HAP-1 (cell line): ENCODE results near the gene RAI1.

Experiments
- DNase-seq, 2 experiments: peaks; one replicate each; pipeline ENCODE4 v3.0.0-alpha.2; 2016 to 2020; ENCODE audit warnings: low spot score in 2 of 2
- H3K27me3 ChIP-seq: fragments of 250-450 bp; sonication (Bioruptor Pico); 2 replicates; pipeline ENCODE4 v1.5.1; 2020; ENCODE audit warnings: low read depth, mild to moderate bottlenecking, moderate library complexity
- H3K36me3 ChIP-seq: fragments of 250-450 bp; sonication (Bioruptor Pico); replicated peaks from 2 replicates; pipeline ENCODE4 v1.5.1; 2020; ENCODE audit warnings: mild to moderate bottlenecking
- H3K4me1 ChIP-seq: fragments of 250-450 bp; sonication (Bioruptor Pico); 2 replicates; pipeline ENCODE4 v1.5.1; 2020; ENCODE audit warnings: mild to moderate bottlenecking
- H3K4me3 ChIP-seq: fragments of 250-450 bp; sonication (Bioruptor Pico); 2 replicates; pipeline ENCODE4 v1.5.1; 2020; ENCODE audit warnings: mild to moderate bottlenecking, moderate library complexity
- H3K9me3 ChIP-seq: fragments of 250-450 bp; sonication (Bioruptor Pico); 2 replicates; pipeline ENCODE4 v1.5.1; 2020; ENCODE audit warnings: mild to moderate bottlenecking, moderate library complexity
- in situ Hi-C: fragments of 300-500 bp; cut with MboI; formaldehyde crosslinking; loops from 3 replicates; pipeline ENCODE4 v1.14.3; 2020; ENCODE audit warnings: low sequenced_read_pairs, inconsistent platforms, mixed read lengths

The RAI1 gene

DNA sequence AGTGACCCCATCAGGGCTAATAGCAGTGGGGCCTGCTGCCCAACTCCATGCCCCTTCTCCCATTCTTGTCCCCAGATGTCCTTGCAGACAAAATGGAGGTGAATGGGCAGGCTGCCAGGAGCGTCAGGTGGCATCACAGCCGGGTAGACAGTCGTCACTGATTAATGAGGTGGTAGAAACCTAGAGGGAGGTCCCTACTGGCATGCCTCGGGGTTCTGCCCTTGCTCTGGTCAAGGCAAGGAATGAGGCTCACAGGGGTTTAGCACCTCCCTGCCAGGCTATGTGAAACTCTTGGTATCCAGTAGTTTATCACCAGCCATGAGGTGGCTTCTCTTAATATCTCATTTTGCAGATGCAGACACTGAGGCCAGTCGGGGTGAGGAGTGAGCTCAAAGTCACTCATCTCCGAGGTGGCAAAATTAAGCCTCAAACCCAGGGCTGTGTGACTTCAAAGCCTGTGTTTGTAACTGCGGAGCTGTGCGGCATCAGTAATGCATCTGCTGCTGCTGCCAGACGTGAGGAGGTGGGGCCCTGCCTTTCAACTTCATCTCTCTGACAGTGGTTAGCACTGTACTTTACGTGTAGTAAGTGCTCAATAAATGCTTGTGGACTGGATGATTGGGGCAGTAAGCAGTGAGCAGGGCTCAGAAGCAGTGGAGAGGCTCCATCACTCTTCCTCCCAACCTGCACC is 21.3 kb downstream of the RAI1 start:
- H3K9me3 ChIP-seq = no peaks in the 10 kb centered on the region
- H3K27me3 ChIP-seq = no peaks in the 10 kb centered on the region
- peaks cover 4% of the 10 kb centered on the region for H3K4me1 ChIP-seq
- no peak for DNase-seq
- in situ Hi-C loops = no loop called here
- peaks cover 11% of the 10 kb centered on the region for H3K36me3 ChIP-seq
- H3K4me3 ChIP-seq = no peak overlapping the region

DNA sequence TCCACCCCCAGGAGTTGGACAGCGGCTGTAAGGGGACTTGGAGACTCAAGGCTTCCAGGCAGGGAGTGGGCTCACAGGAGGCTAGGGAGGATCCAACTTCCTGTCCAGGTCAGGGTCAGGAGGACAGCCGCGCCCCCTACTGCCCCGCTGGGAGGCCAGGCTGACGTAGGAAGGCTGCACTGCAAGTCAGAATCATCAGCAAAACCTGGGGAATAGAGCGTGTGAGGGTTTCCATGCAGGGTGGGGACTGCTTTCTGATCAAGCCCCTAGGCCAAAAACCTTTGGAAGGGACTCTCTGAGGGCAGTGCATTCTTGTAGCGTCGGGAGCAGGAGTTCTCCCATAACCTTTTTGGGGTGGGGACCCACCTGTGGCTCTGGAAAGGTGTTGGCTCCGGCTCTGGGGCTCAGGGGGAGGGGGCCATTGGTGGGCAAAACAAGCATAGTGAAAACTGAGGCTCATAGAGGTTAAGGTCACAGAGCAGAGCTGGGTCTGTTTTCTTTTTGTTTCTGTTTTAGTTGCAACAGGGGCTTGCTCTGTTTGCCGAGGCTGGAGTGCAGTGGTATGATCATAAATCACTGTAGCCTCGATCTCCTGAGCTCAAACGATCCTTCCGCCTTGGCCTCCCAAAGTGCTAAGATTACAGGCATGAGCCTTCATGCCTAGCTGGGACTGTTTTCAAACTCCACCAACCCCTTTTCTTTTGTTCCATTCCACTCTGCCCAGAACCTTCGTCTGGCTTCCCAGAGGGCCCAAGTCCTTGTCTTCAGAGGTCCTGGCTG is 22.1 kb downstream of the RAI1 start:
- Histone ChIP-seq H3K4me3 (no peak overlapping the region), H3K4me1 (peaks cover 3% of the 10 kb centered on the region), H3K9me3 (no peaks in the 10 kb centered on the region), H3K36me3 (peaks cover 11% of the 10 kb centered on the region), H3K27me3 (no peaks in the 10 kb centered on the region)
- in situ Hi-C loops = no loop called here
- no peak for DNase-seq

DNA sequence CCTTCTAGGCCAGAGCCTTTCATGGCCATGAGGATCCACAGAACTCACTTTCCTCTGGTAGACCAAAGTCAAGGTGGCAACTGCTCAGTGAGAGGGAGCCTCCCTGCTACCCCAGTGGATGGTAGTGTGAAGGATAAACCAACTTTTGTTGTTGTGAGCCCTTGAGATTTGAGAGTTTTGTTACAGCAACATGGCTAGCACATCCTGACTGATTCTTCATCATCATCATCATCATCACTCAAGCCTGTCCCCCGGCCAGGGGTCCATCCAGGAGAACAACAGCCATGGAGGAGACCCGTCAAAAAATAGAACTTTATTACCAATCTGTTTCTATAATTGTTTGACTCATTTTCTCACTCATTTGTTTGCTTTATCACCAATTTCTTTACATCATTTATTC is 23.7 kb downstream of the RAI1 start:
- Histone ChIP-seq H3K4me3 (no peak overlapping the region), H3K9me3 (no peaks in the 10 kb centered on the region), H3K27me3 (no peaks in the 10 kb centered on the region), H3K4me1 (no peaks in the 10 kb centered on the region), H3K36me3 (peaks cover 11% of the 10 kb centered on the region)
- in situ Hi-C loops = no loop called here
- no peak for DNase-seq

DNA sequence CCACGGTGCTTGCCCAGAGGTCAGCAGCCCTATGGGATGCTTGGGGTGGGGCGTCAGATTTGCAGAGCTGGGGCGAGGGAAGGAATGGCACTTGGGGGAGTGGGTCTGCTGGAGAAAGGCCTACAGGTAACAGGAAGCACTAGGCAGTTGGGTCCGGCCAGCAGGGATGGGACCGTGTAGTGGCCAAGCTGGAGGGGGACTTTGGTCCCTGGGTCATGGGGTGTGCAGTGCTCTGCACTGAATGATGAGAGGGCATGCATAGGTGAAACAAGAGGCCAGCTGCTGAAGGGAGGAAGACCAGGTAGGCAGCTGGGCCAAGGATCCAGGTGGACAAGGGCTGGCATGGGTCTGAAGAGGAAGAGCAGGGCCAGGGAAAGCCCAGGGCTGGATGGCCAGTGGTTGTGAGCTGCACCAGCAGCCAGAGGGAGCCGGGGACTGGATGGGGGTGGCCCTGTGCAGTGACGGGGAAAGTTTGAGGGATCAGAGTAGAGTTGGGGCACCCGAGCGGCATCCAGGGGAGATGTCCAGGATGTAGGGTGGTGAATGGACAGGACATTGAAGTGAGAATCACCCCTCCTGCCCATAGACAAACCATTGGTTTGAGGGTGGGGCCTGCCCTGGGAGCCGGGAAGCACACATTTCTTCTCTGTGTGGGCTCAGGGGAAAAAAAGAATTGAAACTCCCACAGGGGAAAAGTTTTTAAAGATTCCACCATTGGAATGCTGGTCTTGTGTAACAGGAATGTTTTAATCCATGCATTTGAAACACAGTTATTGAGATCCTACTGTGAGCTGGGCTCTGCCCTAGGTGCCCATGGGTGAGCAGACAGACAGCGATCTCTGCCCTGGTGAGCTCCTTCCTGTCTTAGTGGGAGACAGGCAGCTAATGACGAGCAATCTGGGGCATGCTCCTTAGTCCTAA is 25.1 kb downstream of the RAI1 start:
- H3K27me3 ChIP-seq = no peaks in the 10 kb centered on the region
- 0 out of 2 replicates have a peak, but pooled peaks cover 2% of the 10 kb centered on the region for H3K4me1 ChIP-seq
- no peak for DNase-seq
- H3K4me3 ChIP-seq = no peak overlapping the region
- in situ Hi-C loops = no loop called here
- no peaks in the 10 kb centered on the region for H3K9me3 ChIP-seq
- H3K36me3 ChIP-seq = peaks cover 11% of the 10 kb centered on the region

DNA sequence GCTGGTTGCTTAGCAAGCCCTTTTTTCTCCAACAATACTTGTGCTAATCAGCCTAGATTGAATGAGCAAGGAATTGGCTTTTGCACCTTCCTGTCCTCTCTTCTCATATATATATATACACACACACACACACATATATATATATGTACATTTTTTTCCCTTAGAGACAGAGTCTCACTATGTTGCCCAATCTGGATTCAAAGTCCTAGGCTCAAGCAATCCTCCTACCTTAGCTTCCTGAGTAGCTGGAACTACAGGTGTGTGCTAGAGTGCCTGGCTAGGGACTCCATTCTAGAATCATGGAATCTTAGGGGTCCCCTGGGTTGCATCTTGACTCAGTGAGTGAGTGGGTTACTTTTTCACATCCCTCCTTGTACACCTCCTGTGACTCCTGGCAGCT is 27.0 kb downstream of the RAI1 start:
- in situ Hi-C loops = no loop called here
- Histone ChIP-seq H3K4me1 (0 out of 2 replicates have a peak, but pooled peaks cover 2% of the 10 kb centered on the region), H3K36me3 (peaks cover 5% of the 10 kb centered on the region), H3K4me3 (no peak overlapping the region), H3K9me3 (no peaks in the 10 kb centered on the region), H3K27me3 (no peaks in the 10 kb centered on the region)
- no peak for DNase-seq

DNA sequence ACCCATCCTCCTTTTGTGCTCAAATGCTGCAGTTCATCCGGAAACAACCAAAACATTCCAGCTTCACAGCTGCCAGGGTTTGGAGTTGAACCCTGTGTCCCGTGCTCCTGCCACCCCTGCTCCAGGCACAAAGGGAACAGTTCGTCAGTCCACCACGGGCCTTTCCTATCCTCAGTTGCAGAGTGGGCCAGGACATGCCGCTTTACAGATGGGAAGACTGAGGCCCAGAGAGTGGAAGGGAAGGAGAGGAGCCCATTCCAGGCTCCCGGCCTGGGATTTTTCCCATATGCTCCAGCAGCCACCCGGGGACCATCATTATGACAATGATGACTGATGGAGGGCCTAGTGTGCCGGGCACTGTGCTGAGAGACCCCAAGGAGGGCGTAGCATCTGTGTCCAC is 27.6 kb downstream of the RAI1 start:
- no peaks in the 10 kb centered on the region for H3K27me3 ChIP-seq
- no peak overlapping the region for H3K4me3 ChIP-seq
- DNase-seq = no peak
- peaks cover 5% of the 10 kb centered on the region; the same call in 1 of the 2 replicates for H3K36me3 ChIP-seq
- H3K4me1 ChIP-seq = 0 out of 2 replicates have a peak, but pooled peaks cover 2% of the 10 kb centered on the region
- H3K9me3 ChIP-seq = no peaks in the 10 kb centered on the region
- in situ Hi-C loops = no loop called here

DNA sequence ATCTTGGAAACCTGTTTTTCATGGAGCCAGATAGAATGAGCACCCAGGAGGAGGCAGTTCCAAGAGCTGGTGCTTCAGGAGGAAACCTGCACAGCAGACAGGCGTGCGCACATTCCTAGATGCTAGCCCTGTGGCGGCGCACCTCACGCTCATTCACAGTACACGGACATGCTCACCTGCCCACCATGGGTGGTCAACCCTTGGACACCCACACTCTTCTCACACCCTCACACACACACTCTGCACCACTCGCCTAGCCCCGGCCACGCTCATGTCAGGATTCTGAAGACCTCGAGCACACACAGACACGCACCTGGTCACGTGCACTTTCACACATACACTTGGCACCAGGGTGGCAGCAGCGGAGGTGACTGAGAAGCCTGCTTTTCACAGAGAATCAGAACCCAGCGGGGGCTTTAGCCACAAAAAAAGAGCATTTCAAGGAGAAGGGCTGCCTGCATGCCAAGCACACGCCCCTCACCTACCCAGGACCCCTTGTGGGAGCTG is 28.6 kb downstream of the RAI1 start:
- H3K4me1 ChIP-seq = 0 out of 2 replicates have a peak, but pooled peaks cover 2% of the 10 kb centered on the region
- in situ Hi-C loops = no loop called here
- no peaks in the 10 kb centered on the region for H3K36me3 ChIP-seq
- no peak overlapping the region for H3K4me3 ChIP-seq
- H3K9me3 ChIP-seq = no peaks in the 10 kb centered on the region
- DNase-seq = no peak
- no peaks in the 10 kb centered on the region for H3K27me3 ChIP-seq

DNA sequence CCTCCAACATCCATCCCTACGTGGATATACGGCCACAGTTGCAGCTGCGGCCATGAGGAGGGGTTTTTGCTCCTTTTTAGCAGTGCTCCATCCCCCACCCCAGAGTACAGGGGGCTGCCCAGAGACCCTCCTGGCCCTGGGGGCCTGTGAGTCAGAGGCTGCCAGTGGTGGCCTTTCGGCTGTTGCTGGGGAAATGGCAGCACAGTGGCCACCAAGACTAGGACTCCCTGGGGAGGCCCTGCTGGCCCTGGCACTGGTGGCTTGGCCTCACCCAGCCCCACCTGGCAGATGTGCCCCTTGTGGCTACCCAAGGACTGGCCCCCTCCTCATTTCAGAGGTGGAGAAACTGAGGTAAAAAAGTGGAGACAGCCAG is 29.1 kb downstream of the RAI1 start:
- in situ Hi-C loops = no loop called here
- no peaks in the 10 kb centered on the region for H3K36me3 ChIP-seq
- no peak overlapping the region for H3K4me3 ChIP-seq
- no peaks in the 10 kb centered on the region for H3K27me3 ChIP-seq
- H3K9me3 ChIP-seq = no peaks in the 10 kb centered on the region
- DNase-seq = no peak
- 0 out of 2 replicates have a peak, but pooled peaks cover 2% of the 10 kb centered on the region for H3K4me1 ChIP-seq

DNA sequence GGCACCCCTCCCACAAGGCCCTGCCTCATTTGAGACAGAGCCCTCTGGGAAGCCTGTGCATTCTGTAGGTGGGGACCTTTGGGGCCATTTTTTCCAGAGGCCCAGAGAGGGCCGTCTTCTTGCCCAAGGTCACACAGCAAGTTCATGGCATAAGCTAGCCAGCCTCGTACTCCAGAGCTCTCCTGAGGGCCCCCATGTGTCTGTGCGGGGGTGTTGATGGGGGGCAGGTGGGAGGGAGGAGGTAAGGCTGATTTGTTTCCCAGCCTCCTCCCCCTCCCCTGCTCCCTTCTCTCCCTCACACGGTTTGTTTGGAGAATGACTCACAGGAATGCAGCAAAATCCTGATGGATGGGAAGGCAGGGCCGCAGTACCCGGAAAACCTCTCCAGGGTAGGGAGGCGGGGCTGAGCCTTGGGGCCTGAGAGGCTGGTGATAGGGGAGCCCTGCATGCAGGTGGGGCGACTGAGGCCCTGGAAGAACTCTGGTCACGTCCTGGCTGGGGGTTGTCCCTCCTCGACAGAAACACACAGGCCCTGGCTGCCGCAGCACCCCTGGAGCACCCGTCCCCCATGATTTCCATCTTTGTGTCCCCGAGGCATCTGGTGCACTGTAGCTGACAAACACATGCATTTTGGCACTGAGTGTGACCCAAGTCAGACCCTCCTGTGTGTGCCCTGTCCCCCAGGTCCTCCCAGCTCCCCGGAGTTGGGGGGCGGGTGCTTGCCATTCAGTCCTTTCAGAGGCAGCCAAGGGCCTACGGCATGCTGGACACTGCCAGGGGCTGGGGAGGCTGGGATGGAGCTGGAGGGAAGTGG is 29.7 kb downstream of the RAI1 start:
- Histone ChIP-seq H3K27me3 (no peaks in the 10 kb centered on the region), H3K4me3 (no peak overlapping the region), H3K36me3 (no peaks in the 10 kb centered on the region), H3K9me3 (no peaks in the 10 kb centered on the region), H3K4me1 (0 out of 2 replicates have a peak, but pooled peaks cover 2% of the 10 kb centered on the region)
- in situ Hi-C loops = no loop called here
- peak in 1 of 2 experiments; percentile 48 for DNase-seq

DNA sequence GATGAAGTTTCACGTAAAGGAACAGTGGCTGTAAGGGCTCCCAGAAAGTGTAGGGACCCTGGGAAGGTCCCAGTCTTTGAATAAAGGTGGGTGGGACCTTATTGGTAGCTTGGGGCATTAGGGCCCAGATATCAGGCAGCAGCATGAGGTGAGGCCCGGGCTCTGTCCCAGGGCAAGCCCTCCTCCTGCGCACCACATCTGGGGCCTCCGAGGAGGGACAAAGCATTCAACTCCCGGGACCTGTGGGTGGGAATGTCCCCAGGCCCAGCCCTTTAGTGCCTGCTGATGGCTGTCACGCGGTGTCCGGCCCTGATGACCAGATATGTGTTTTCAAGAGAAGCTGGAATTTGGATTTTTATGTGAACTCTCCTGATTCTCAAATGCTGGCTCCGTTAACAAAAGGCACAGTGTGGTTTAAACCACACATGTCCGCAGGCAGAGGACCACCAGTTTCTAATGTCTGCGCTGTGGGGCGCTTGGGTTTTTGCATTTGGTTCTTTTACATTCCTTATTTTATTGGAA is 30.4 kb downstream of the RAI1 start:
- Histone ChIP-seq H3K9me3 (no peaks in the 10 kb centered on the region), H3K27me3 (no peaks in the 10 kb centered on the region), H3K36me3 (no peaks in the 10 kb centered on the region), H3K4me1 (0 out of 2 replicates have a peak, but pooled peaks cover 2% of the 10 kb centered on the region), H3K4me3 (no peak overlapping the region)
- no peak for DNase-seq
- in situ Hi-C loops = no loop called here

DNA sequence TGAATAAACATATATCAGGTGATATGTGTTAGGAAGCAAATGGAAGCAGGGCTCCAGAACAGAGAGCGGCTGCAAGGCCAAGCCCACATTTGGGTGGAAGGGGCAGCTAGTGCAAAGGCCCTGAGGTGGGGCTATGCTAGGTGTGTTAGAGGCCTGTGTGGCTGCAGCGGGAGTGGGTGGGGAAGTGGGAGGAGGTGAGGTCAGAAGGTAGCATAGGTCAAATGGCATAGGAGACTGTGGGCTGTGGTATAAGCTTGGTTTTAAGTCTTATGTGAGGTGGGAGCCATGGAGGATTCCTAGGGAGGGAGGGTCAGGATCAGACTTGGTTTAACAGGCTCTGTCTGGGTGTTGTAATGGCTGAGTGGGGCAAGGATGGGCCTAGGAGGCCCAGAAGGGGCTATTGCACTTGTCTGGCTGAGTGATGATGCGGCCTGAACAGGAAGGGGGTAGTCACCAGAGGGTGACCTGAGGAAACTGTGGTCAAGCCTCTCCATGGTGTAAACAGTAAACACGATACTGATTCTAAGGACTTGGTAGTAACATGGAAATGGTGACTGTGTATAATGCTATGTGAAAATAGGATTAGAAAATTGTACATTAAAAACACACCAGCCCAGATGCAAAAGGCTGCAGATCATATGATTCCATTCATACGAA is 31.1 kb downstream of the RAI1 start:
- H3K36me3 ChIP-seq = no peaks in the 10 kb centered on the region
- H3K4me1 ChIP-seq = 0 out of 2 replicates have a peak, but pooled peaks cover 2% of the 10 kb centered on the region
- H3K4me3 ChIP-seq = no peak overlapping the region
- H3K27me3 ChIP-seq = no peaks in the 10 kb centered on the region
- H3K9me3 ChIP-seq = no peaks in the 10 kb centered on the region
- DNase-seq = no peak
- in situ Hi-C loops = no loop called here

DNA sequence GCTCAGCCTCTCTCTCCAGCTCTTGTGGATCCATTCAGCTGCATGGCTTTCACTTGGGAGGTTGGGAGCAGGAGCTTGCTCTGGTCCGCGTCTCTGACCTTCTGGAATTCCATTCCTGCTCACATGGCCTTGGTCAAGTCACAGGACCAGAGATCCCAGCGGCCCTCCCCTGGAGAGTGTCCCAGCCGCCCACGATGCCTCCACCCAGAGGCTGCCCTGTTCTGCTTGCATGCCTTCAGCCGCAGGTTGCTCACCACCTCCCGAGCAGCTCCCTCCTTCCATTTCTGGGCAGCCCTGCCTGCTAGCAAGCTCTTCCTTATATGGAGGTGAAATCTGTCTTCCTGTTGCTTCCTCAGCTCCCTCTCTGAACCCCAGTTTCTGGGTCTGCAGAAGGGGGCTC is 32.6 kb downstream of the RAI1 start:
- in situ Hi-C loops = no loop called here
- H3K27me3 ChIP-seq = no peaks in the 10 kb centered on the region
- H3K36me3 ChIP-seq = no peaks in the 10 kb centered on the region
- no peaks in the 10 kb centered on the region for H3K9me3 ChIP-seq
- no peak overlapping the region for H3K4me3 ChIP-seq
- 0 out of 2 replicates have a peak, but pooled peaks cover 2% of the 10 kb centered on the region for H3K4me1 ChIP-seq
- no peak for DNase-seq
